Neural progenitor cell (in vitro differentiated cells): Measurements from ENCODE around the gene GPR156.

Experiments
- CTCF ChIP-seq: fragments of 200-600 bp; sonication (generic); IDR thresholded peaks from 2 replicates; pipeline ENCODE4 v1.5.1; 2017; ENCODE audit warnings: antibody characterized with exemption, mild to moderate bottlenecking
- EZH2 ChIP-seq: fragments of 200-600 bp; sonication (generic); IDR thresholded peaks from 2 replicates; pipeline ENCODE4 v1.6.1; 2017; ENCODE audit warnings: antibody characterized with exemption, mild to moderate bottlenecking, moderate library complexity

- TF ChIP-seq CTCF, result no peak
- no peak for TF ChIP-seq EZH2
Measured at GRCh38 chr3:120162400-120162799, 122.6 kb downstream of the GPR156 start.
